Sigmoid colon (tissue), 4 donors: ENCODE results near the gene NEU2.

Source experiments
- POLR2AphosphoS5 ChIP-seq, 4 donors: sonication (generic); formaldehyde crosslinking; IDR thresholded peaks; one replicate each; pipeline ENCODE4 v1.6.1; 2017; ENCODE audit warnings: antibody characterized with exemption in 4 of 4
- TF ChIP-seq, protein P1 (sequence below), 4 experiments: fragments of 450-650 bp in 3 of 4; fragments of 200-600 bp in 1 of 4; IDR thresholded peaks; one replicate each; pipeline ENCODE4 v1.5.1; 2016 to 2019; ENCODE audit warnings: antibody characterized with exemption in 4 of 4, mild to moderate bottlenecking in 3 of 4, moderate library complexity in 2 of 4

DNA sequence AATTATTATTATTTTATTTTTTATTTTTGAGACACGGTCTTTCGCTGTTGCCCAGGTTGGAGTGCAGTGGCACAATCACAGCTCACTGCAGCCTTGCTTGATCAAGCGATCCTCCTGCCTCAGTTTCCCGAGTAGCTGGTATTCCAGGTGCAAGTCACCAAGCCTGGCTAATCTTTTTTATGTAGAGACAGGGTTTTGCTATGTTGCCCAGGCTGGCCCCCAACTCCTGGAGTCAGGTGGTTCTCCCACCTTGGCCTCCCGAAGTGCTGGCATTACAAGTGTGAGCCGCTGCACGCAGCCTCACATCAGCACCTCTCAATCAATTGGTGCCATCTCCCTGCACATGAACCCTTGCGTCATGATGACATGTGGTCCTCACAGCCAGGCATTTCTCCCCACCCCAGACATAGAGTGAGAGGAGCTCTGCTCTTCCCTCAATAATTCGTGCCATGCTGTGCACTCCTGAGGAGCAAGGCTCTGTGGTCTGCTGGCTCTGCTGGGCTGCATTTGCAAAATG, 33.5 kb downstream of the NEU2 start:
- no peak for TF ChIP-seq POLR2AphosphoS5 (IDR thresholded peaks at IDR 0.05)
- TF ChIP-seq, protein P1, sequence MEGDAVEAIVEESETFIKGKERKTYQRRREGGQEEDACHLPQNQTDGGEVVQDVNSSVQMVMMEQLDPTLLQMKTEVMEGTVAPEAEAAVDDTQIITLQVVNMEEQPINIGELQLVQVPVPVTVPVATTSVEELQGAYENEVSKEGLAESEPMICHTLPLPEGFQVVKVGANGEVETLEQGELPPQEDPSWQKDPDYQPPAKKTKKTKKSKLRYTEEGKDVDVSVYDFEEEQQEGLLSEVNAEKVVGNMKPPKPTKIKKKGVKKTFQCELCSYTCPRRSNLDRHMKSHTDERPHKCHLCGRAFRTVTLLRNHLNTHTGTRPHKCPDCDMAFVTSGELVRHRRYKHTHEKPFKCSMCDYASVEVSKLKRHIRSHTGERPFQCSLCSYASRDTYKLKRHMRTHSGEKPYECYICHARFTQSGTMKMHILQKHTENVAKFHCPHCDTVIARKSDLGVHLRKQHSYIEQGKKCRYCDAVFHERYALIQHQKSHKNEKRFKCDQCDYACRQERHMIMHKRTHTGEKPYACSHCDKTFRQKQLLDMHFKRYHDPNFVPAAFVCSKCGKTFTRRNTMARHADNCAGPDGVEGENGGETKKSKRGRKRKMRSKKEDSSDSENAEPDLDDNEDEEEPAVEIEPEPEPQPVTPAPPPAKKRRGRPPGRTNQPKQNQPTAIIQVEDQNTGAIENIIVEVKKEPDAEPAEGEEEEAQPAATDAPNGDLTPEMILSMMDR (IDR thresholded peaks at IDR 0.05) = no peak
